GM18951 (cell line): ENCODE data around the gene WFDC1.

ENCODE experiments used
- POLR2A ChIP-seq: IDR thresholded peaks from 4 replicates; pipeline ENCODE4 v1.6.1; 2011; ENCODE audit warnings: mild to moderate bottlenecking; ENCODE audit not compliant: insufficient read length, insufficient read depth; ENCODE audit errors: extremely low read depth
- in situ Hi-C: fragments of 300-500 bp; cut with MboI; formaldehyde crosslinking; loops from one replicate; pipeline ENCODE4 v1.12.0; 2022; ENCODE audit warnings: low sequenced_read_pairs, mixed read lengths, inconsistent platforms; ENCODE audit not compliant: unreplicated experiment

The WFDC1 gene, protein sequence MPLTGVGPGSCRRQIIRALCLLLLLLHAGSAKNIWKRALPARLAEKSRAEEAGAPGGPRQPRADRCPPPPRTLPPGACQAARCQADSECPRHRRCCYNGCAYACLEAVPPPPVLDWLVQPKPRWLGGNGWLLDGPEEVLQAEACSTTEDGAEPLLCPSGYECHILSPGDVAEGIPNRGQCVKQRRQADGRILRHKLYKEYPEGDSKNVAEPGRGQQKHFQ

DNA sequence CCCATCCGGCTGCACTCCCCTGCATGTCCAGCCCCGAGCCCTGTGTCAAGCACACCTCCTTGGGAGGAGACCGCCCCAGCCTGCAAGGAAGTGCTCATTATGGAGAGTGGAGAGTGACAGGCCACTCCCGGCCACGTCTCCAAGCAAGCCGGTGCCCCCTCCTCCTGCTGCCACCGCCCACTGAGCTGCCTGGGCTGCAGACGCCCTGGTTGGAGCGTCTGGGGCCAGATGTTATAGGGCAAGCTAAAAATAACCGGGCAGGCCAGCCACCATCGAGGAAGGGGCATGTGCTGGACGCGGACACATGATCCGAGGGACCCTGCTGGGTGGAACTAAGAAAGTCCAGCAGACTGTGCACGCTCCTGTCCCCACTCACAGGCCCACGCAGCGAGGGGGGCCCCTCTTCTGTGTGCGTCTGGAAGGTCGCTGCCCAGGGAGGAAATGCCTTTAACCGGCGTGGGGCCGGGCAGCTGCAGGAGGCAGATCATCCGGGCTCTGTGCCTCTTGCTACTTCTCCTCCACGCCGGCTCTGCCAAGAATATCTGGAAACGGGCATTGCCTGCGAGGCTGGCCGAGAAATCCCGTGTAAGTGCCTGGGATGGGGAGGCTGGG, at the start of gene WFDC1:
Gene WFDC1, plus strand, starts transcription at position 348 of the 612 bp plus-strand sequence. Its CDS starts 94 bp downstream, at position 442.
- TF ChIP-seq POLR2A, result no peak
- in situ Hi-C loops, result loop anchor here (25.0 kb wide), 1 partner anchor 193 kb away; no protein-coding TSS in a partner anchor

DNA sequence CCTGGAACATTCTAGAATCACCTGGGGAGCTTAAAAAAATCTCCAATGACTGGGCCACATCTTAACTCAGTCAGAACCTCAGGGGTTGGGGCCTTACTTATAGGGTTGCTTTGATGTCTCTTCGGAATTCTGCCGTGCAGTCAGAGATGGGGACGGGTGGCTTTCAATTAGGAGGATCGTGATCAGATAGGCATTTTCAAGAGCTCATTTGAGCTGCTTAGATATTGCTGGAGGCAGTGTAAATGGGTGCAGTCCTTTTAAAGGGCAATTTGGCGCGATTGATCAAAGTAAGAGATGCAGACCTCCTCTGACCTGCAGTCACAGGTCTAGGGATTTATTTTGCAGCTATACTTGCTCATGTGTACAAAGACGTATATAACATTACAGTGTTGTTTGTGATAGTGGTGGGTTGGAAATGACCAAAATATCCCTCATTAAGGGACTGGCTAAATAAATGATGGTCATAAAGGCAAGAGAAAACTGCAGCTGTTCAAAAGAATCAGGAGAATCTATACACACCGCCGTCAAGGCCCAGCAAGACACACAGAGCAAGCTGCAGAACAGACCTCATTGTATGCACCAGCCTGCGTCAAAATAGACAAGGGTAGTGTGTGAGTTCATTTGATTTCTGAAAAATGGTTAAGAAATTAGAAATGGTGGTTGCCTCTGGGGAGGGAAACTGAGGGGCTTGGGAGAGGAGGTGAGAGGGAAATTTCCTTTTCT, 48.6 kb upstream of the WFDC1 start:
- in situ Hi-C loops, result no loop called here
- no peak for TF ChIP-seq POLR2A

DNA sequence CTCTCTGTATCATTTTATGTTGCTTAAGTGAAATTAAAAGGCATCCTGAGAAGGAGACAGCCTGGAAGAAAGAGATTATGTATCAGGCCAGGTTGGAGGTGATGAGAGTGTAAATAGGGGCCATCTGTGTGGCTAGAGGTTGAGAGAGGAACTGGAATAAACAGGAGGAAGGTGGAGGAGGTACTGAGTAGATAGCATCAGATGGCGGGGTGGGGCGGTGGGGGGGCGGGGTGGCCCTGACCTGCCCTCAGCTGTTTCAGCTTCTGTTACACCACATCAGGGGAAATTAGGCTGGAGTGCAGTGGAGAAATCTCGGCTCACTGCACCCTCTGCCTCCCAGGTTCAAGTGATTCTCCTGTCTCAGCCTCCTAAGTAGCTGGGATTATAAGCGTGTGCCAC, 48.0 kb upstream of the WFDC1 start:
- no peak for TF ChIP-seq POLR2A
- in situ Hi-C loops, result no loop called here

DNA sequence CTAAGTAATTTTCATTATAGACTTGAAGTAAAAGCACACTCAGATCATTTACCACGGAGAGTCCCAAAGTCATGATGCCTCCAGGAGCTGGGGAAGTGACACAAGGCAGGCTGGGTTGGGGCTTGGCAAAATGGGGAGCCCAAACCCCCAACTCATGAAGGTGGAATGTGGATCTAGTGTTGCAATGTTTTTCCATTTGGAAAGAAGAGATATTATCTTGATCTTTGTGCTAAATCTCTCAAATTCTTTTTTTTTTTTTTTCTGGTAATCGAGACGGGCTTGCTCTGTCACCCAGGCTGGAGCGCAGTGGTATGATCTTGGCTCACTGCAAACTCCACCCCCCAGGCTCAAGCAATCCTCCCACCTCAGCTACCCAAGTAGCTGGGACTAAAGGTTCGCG, 47.3 kb upstream of the WFDC1 start:
- TF ChIP-seq POLR2A, result no peak
- in situ Hi-C loops, result no loop called here

DNA sequence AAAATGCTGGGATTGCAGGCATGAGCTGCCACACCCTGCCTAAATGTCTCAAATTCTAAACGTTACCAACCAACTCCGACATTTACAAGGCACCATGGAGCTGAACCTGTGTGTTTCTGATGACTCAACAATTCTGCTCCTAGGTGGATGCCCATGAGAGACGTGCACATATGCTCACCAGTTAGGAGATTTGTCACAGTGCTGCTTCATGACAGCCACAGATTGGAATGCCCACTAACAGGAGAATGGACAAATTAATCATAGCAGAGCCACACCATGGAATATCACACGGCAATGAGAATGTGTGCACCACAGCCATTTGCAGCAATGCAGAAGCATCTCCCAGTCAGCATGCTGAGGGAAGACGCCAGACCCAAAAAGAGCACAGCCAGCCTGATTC, 46.8 kb upstream of the WFDC1 start:
- no peak for TF ChIP-seq POLR2A
- in situ Hi-C loops, result no loop called here

DNA sequence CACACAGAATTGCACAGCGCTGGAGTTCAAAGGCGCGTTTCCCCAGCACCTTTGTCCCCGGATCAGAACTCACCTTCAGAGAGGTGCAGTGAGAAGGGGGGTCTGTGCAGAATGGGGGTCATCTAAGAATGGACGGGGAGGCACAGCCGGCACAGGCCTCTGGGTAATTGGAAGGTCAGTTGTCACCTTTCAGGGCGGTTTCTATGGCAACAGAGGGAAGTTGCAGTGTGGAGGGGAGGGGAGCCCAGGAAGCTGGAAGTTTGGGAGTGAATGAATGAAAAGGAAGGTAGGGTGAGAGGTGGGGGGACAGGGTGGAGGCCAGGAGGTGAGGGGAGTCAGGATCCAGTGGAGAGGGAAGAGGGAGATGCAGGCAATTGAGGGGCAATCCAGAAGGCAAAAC, 42.5 kb upstream of the WFDC1 start:
- TF ChIP-seq POLR2A, result no peak
- in situ Hi-C loops, result no loop called here

DNA sequence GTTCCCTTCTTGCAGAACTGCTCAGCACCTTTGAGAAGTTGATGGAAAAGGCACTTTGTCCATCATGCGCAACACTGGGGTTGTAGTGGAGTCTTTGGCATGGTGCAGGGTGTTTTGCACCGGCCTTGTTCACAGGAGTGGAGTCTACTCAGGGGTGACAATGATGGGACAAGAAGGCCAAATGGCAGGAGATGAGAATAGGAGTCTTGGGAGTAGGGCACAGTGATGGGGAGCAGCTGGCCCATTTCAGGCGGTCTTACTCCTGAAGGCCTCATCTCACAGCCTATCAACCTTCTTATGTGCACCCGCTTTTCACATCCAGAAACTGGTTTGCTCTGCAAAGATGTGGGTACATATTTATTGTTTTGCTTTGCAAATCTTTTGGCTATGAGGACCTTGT, 41.5 kb upstream of the WFDC1 start:
- TF ChIP-seq POLR2A, result no peak
- in situ Hi-C loops, result no loop called here

DNA sequence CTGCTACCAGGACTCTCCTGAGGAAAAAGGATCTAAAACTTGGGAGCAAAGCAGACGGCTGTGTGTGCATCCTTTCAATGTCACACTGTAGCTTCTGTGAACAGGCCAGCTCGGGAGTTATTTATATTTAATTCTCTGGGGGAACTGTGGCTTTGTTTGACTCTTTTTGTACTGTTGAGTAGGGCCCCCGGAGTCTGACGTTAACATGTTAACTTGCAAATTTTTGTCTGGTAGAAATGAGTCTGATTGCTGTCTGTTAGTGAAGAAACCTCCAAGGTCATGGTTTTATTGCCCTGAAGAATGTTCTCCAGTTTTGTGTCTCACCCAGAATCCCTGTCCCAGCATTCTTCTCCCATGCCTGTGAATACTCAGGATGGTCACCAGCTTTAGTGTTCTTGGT, 40.6 kb upstream of the WFDC1 start:
- no peak for TF ChIP-seq POLR2A
- in situ Hi-C loops, result no loop called here

DNA sequence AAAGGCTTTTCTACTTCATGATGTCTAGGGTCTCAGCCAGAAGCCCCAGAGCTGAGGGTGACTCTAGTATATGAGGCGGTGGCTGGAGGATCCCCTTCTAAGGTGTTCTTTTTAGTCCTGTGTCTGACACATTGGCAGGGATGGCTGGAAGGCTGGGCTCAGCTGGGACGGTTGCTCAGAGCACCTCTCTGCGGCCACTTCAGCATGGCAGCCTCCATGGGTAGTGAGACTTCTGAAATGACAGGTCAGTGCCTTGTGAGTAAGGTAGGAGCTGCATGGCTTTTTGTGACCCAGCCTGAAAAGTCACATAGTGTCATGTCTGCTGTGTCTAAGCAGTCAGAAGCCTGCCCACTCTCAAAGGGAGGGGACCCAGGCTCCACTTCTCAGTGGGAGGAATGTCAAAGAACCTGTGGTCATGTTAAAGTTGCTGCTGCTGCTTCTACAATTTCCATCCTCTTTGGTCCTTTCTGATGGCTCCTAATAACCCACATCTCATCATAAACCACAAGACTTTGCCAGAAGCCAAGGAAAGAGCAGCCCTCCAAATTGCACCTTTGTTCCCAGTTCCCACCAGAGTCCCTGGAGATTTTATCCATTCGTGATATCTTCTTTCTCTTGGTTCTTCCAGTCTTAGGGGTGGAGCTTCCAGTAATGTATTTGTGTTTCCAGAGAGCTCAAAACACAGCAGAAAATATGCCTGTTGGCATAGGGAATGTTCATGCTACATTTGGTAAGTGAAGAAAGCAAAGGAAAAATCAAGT, 39.4 kb upstream of the WFDC1 start:
- in situ Hi-C loops, result no loop called here
- no peak for TF ChIP-seq POLR2A

DNA sequence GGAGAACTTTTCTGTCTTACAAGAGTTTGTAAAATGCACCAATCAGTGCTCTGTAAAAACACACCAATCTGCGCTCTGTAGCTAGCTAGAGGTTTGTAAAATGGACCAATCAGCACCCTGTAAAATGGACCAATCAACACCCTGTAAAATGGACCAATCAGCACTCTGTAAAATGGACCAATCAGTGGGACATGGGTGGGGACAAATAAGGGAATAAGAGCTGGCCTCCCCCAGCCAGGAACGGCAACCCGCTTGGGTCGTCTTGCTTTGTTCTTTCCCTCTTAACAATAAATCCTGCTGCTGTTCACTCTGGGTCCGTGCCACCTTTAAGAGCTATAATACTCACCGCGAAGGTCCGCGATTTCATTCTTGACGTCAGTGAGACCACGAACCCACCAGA, 36.4 kb upstream of the WFDC1 start:
- in situ Hi-C loops, result no loop called here
- no peak for TF ChIP-seq POLR2A

DNA sequence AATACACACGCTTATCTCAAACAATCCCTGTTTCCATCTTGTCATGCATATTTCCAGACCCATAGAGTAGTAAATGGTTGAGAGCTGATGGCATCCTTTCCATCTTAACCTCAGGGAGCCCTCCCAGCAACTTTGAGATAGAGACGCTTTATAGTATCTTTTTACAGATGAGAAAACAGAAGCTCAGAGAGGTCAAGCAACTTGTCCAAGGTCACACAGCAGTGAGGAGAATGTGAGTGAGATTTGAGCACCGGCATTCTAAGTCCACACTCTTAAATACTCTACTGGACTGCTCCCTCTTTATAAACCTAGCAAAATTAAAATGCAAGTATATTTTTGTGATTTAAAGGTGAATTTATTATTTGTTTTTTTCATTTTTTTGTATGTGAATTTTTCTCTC, 35.0 kb upstream of the WFDC1 start:
- no peak for TF ChIP-seq POLR2A
- in situ Hi-C loops, result no loop called here

DNA sequence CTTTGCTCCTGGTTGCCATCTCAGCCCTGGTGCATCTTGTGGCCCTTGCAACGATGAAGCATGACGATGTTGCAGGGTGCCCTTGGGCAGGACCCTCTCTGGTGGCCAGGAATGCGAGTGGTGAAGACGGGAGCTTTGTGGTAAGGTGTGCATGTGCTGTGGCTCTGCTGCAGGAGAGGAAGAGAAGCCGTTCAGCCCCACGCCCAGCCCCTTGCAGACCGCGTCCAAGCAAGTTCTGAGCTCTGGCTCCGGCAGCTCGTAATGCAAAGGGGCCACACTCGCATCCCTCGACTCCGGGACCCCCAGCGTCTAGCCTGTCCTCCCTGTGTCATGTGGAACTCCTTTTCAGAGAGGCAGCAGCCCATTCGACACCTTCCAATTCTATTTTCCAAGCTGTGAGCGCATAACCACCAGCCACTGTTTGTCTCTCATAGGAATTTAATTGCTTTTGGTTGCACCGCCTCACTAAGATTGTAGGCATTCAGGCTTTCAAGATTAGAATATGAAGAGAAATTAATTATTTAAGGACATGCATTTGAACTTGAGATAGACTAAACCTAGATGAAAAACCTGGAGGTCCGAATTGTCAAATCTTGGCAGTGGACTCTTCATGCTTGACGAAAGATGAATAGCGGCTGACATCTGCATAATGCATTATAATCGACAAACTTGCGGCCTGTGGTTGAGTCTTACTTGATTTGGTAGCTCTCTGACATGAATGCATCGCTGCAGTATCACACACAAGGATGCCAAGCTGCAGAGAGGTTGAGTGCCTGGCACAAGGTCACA, 33.7 kb upstream of the WFDC1 start:
- in situ Hi-C loops, result no loop called here
- TF ChIP-seq POLR2A, result no peak

DNA sequence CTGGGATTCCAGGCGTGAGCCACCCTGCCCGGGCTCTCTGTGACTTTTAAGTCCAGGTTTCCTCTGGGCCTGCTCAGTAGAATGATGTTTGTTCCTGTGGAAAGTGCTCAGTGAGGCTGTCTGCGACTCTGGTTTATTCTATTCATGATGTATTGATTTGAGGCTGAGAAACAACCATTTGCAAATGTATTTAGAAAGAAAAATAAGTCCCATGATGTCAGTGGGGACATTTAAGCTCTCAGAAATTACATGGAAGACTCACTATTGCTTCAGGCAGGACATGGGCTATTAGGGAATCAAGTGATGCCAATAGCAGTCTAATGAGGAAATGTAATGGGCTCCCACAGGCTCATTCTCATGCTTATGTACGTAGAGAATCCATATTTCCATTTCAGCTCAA, 32.6 kb upstream of the WFDC1 start:
- TF ChIP-seq POLR2A, result no peak
- in situ Hi-C loops, result no loop called here
